GM18526 (cell line): ENCODE data around the gene GLIPR1L2.
A peak's percentile ranks its signal among the peaks of the same experiment; 100 is the strongest.

Experiments used
- POLR2A ChIP-seq: IDR thresholded peaks from 3 replicates; pipeline ENCODE4 v1.6.1; 2011; ENCODE audit not compliant: insufficient read length; ENCODE audit errors: extremely low read depth

GLIPR1L2 gene

DNA sequence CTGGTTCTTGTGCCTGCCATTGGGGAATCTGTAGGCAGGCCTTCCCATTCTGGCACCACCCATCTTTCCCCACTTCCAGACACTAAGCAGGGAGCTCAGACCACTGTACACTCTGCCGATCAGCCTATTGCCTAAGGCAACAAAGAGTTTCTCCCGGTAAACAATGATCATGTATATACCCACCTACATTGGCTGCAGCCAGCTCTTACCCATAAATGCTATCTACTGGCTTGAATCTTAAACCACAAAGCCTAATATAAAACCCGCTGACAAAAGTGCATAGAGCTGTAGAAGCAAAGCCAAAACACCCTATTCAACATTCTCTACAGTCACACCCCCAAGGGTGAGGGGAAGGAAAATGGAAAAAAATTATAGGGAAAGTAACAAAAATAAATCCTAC, 68.9 kb downstream of the GLIPR1L2 start:
- no peak for TF ChIP-seq POLR2A

DNA sequence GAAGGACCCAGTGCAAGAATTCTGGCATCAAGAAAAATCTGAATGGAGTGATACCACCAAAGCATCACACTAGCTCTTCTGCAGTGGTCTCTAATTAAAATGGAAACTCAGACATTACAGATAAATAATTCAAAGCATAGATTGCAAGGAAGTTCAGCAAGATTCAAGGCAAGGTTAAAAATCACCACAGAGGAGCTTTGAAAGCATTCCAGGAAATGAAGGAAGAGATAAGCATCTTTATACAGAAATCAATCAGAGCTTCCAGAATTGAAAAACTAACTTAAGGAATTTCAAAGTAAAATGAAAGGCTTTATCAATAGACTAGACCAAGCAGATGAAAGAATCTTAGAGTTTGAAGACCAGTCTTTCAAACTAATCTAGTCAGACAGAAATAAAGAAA, 69.3 kb downstream of the GLIPR1L2 start:
- no peak for TF ChIP-seq POLR2A

DNA sequence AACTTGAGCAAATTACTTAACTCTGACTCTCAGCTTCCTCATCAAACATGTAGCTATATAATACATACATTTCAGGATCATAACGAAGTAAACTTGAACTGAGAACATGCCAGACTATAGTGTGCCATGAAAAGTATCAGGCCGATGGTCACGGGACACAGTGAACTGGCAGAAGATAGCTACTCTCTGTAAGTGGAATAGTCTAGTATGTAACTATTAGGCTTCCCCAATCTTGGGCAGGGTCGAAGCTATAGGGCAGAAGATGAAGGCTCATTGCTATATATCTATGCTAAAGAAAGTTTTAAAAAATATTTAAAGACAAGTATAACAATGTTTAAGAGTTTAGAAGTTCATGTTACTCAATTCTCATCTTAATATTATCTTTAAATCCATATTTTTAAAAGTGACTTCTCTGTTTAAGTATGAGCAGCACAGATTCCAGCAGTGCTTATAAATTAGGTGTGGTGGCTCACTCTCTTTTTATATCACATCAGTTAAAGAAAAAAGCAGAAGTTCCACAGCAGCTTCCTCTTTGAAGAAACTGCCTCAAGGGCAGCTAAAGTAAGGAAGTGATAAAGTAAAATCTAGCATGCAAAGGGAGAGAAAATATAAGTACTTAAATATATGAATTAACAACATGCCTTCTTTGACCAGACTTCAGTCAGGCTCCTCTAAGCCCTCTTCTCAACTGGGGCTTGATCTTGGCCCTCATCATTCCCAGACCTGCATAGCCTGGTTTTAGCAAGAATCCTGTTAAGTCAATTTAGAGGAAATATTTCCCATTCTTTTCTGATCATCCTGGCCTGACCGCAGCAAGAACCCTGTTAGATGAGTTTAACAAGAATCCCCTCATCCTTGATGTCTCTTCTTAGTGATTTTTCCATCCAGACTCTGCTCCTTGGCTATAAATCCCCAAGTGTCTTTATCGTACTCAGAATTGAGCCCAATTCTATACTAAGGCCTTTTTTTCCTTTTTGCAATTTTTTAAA, 81.3 kb downstream of the GLIPR1L2 start:
- no peak for TF ChIP-seq POLR2A

DNA sequence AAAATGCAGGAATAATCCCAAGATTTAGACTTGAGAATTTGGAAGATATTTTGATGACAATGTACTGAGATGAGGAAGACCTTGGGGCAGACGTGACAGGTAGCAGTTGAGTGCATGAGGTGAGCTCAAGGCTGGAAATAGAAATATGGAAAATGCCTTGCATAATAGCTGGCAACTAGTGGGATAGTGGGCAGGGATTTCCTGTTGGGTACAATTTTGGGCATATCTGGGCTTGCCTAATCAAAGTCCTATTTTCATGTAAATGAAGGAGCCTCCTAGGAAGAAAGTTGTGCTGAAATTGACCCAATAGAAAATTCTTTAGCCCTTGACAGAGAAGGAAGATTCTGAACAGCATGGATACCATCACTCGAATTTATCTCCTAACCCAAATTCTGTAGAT, 83.2 kb downstream of the GLIPR1L2 start:
- no peak for TF ChIP-seq POLR2A

DNA sequence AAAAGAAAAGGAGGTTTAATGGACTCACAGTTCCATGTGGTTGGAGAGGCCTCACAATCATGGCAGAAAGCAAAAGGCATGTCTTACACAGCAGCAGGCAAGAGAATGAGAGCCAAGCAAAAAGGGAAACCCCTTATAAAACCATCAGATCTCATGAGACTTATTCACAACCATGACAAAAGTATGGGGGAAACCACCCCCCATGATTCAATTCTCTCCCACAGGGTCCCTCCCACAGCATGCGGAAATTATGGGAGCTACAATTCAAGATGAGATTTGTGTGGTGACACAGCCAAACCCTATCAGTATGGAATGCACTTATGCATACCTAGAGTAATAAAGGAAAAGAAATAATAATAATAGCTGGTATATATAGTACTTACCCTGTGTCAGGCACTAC, 85.2 kb downstream of the GLIPR1L2 start:
- no peak for TF ChIP-seq POLR2A

DNA sequence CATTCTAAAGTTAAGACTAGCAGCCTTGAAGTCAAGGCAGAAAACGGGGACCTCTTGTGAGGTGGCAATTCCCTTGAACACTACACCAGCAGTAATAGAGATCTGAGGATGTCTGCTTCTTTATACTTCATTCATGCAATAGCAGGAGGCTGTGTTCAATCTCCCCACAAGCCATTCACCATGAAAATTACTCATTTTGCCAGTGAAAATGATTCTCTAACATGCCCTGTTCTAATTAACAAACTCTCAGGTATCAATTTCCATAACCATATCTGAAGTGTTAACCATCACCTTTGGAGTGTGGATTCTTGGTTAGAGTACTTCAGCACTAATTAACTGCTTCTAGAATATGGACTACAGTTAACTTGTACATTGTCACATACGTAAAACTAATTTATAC, 86.2 kb downstream of the GLIPR1L2 start:
- TF ChIP-seq POLR2A = no peak

DNA sequence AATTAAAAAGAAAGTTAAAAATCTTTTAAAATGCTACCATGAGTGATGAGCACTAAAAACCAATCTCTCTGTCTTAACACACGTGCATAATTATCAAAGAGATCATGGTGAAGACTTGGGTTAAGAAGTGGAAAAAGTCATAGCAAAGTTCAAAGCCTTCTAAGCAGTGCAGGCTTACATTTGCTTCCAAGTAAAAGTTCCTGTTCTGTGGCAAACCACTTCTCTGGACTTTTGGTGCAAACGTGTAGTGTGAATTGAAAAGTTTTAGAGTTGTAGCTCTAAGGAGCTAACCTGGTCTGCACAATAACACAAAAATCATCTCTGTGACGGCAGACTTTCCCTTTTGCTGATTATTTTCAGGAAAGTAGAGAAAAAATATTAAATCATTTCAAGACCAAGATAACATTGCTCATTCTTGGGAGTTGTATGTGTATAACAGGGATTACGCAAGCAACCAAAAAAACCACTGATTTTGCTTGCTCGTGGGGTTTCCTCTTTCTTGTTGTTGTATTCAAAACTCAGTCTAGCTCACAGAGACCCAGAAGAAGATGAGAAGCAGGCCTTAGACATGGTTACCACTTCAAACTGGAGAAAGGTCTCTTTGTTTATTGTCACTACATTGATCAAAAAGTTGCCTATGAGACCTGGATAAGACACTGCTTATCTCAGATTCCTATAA, 87.4 kb downstream of the GLIPR1L2 start:
- no peak for TF ChIP-seq POLR2A

DNA sequence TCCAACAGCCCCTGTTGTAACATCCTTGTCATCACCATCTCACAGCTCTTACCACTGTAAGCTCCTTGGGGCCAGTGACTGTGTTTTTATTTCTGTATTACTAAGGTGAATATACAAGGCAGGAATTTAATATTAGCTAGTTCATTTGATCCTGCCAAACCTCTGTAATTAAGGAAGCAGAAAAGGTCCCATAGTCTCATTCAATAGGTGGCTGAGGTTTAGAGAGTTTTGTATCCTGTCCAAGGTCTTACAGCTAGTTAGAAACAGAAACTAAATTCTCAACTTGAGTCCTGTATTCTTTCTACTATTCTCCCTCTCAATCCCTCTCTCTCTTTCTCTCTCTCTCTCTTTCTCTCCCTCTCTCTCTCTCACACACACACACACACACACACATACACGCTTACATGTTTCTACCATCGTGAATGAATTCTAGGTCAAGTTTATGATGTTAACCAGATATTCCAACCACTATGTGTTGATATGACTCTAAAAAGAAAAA, 89.1 kb downstream of the GLIPR1L2 start:
- TF ChIP-seq POLR2A = no peak

DNA sequence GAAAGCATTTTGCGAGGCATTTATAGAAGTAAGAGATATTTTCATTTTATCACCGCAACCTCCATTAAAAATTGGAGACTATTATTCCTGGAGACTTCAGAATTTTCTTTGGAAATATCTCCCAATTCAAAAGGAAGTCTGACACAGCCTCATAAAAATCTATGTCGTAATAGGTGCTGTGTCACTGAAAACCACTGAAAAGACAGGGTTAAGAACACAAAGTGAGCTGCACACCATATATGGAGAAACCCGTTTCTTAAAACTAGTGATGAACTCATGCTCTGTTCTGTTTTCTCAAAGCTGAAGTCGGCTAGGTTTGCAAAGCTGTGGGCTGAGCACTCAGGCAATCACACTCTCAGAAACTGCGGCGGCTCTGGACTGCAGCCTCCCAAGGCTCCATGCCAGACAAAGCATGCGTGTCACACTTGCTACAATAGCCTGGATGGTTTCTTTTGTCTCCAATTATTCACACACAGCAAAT, 89.6 kb downstream of the GLIPR1L2 start, which contains the start of gene GLIPR1:
Gene GLIPR1, plus strand, starts transcription at position 287 of the 481 bp plus-strand sequence. Its CDS starts 126 bp downstream, at position 413.
- peak; percentile 70 for TF ChIP-seq POLR2A

DNA sequence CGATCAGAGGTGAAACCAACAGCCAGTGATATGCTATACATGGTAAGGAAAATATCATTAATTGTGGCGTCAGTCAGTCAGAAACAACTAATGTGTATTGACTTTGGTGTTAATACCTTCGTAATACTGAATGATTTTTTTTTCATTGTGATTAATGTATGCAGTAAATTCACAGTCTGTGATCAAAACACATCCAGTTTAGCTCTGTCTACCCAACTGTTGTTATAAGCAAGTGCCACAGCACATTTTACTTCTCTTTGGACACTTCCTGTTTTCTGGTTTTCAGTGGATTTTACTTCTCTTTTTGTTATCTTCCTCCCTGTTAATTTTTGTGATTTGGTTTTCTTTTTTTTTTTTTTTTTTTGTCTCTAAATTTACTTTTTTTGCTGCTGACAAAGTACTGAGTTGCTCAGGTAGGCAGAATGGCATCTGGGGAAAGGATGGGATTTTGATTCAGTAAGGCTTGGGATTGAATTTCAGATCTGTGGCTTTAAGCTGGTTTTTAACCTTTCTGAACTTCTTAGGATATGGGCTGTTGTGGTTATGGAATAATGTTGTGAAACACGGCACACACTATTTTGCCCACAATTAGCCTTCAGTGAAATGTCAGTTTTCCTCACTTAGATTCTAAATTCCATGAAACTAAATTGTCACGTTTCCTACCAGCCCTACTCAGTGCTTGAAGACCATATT, 90.3 kb downstream of the GLIPR1L2 start:
- no peak for TF ChIP-seq POLR2A

DNA sequence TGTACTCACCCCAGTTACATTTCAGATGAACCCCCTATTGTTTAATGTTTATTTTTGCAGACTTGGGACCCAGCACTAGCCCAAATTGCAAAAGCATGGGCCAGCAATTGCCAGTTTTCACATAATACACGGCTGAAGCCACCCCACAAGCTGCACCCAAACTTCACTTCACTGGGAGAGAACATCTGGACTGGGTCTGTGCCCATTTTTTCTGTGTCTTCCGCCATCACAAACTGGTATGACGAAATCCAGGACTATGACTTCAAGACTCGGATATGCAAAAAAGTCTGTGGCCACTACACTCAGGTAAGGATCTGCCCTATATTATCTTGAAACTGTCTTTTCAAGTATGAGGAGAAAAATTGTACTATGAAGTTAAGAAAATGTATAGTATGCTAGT, 90.9 kb downstream of the GLIPR1L2 start:
- TF ChIP-seq POLR2A = no peak
